ENCODE measurements around the gene GIPC2. TPM values are rescaled to one million over a fixed set of nuclear protein-coding genes. Genes with fewer than 3 reads are reported as not detected.

Gene GIPC2
- total and polyA plus RNA-seq, 9 of the 15 experiments (the other 6 are each of a cell fraction or from before 2014, with no cell fraction given), result 0.01 to 0.05 (median 0.04) TPM; not detected in 3

DNA sequence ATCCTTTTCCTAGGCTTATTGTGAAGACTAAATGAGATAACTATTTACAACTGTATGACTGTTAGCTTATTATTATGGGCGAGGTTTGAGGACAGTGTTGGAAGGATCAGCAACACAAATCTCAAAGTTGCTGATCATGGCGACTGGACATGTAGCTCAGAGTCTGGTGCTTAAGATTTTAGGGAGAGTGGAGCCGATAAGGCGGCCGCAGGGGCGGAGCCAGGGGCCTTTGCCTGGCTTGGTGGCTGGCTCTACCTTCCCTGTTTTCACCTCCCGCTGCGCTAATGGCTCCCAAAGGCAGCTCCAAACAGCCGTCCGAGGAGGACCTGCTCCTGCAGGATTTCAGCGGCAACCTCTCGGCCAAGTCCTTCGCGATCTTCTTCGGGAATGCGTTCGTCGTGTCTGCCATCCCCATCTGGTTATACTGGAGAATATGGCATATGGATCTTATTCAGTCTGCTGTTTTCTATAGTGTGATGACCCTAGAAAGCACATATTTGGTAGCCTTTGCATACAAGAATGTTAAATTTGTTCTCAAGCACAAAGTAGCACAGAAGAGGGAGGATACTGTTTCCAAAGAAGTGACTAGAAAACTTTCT lies 45.5 kb downstream of the GIPC2 start (continued):
- peak; percentile 75 for TF ChIP-seq DPF2 (IDR thresholded peaks at IDR 0.05)
- TF ChIP-seq FOXM1 (IDR thresholded peaks at IDR 0.05; ENCODE audit: low read depth), result 0 out of 2 replicates have a peak, but pooled peaks have one; percentile 13
- TF ChIP-seq FOXM1 (CRISPR knock-in tag; IDR thresholded peaks at IDR 0.05; ENCODE audit: low read depth), result no peak
- no peak for TF ChIP-seq ZNF133 (CRISPR knock-in tag; IDR thresholded peaks at IDR 0.05)
- 0 out of 2 replicates have a peak, but pooled peaks have one; percentile 37 for TF ChIP-seq GATA2 (CRISPR knock-in tag; IDR thresholded peaks at IDR 0.05)
- peak; percentile 27 for TF ChIP-seq CCNT2 (IDR thresholded peaks at IDR 0.05; ENCODE audit: borderline replicate concordance, extremely low read depth, insufficient read length, low read depth, low read length)
- peak; percentile 44; the same call in 1 of the 2 replicates for TF ChIP-seq BHLHE40 (IDR thresholded peaks at IDR 0.05; ENCODE audit: low read length)
- peak; percentile 65; the same call in 1 of the 2 replicates for TF ChIP-seq SMAD4 (CRISPR knock-in tag; conservative IDR thresholded peaks at IDR 0.05)
- TF ChIP-seq, protein P1, sequence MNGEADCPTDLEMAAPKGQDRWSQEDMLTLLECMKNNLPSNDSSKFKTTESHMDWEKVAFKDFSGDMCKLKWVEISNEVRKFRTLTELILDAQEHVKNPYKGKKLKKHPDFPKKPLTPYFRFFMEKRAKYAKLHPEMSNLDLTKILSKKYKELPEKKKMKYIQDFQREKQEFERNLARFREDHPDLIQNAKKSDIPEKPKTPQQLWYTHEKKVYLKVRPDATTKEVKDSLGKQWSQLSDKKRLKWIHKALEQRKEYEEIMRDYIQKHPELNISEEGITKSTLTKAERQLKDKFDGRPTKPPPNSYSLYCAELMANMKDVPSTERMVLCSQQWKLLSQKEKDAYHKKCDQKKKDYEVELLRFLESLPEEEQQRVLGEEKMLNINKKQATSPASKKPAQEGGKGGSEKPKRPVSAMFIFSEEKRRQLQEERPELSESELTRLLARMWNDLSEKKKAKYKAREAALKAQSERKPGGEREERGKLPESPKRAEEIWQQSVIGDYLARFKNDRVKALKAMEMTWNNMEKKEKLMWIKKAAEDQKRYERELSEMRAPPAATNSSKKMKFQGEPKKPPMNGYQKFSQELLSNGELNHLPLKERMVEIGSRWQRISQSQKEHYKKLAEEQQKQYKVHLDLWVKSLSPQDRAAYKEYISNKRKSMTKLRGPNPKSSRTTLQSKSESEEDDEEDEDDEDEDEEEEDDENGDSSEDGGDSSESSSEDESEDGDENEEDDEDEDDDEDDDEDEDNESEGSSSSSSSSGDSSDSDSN (IDR thresholded peaks at IDR 0.05; ENCODE audit: borderline replicate concordance in 1 of 2, low read depth in 2 of 2, low read length in 2 of 2), result peak; percentile 63 to 79; a peak in 2 of 4 replicates
- no peak for TF ChIP-seq ZNF217 (CRISPR knock-in tag; IDR thresholded peaks at IDR 0.05)
- TF ChIP-seq MAZ (CRISPR knock-in tag; conservative IDR thresholded peaks at IDR 0.05 in 1 of 2, IDR thresholded peaks at IDR 0.05 in 1 of 2), result 0 out of 4 replicates have a peak, but pooled peaks of 1 of the 2 experiments have one; percentile 17
- 0 out of 2 replicates have a peak, but pooled peaks have one; percentile 25 for TF ChIP-seq NR4A1 (CRISPR knock-in tag; IDR thresholded peaks at IDR 0.05)
- TF ChIP-seq NR4A1 (tag; IDR thresholded peaks at IDR 0.05), result no peak
- TF ChIP-seq, protein P2, sequence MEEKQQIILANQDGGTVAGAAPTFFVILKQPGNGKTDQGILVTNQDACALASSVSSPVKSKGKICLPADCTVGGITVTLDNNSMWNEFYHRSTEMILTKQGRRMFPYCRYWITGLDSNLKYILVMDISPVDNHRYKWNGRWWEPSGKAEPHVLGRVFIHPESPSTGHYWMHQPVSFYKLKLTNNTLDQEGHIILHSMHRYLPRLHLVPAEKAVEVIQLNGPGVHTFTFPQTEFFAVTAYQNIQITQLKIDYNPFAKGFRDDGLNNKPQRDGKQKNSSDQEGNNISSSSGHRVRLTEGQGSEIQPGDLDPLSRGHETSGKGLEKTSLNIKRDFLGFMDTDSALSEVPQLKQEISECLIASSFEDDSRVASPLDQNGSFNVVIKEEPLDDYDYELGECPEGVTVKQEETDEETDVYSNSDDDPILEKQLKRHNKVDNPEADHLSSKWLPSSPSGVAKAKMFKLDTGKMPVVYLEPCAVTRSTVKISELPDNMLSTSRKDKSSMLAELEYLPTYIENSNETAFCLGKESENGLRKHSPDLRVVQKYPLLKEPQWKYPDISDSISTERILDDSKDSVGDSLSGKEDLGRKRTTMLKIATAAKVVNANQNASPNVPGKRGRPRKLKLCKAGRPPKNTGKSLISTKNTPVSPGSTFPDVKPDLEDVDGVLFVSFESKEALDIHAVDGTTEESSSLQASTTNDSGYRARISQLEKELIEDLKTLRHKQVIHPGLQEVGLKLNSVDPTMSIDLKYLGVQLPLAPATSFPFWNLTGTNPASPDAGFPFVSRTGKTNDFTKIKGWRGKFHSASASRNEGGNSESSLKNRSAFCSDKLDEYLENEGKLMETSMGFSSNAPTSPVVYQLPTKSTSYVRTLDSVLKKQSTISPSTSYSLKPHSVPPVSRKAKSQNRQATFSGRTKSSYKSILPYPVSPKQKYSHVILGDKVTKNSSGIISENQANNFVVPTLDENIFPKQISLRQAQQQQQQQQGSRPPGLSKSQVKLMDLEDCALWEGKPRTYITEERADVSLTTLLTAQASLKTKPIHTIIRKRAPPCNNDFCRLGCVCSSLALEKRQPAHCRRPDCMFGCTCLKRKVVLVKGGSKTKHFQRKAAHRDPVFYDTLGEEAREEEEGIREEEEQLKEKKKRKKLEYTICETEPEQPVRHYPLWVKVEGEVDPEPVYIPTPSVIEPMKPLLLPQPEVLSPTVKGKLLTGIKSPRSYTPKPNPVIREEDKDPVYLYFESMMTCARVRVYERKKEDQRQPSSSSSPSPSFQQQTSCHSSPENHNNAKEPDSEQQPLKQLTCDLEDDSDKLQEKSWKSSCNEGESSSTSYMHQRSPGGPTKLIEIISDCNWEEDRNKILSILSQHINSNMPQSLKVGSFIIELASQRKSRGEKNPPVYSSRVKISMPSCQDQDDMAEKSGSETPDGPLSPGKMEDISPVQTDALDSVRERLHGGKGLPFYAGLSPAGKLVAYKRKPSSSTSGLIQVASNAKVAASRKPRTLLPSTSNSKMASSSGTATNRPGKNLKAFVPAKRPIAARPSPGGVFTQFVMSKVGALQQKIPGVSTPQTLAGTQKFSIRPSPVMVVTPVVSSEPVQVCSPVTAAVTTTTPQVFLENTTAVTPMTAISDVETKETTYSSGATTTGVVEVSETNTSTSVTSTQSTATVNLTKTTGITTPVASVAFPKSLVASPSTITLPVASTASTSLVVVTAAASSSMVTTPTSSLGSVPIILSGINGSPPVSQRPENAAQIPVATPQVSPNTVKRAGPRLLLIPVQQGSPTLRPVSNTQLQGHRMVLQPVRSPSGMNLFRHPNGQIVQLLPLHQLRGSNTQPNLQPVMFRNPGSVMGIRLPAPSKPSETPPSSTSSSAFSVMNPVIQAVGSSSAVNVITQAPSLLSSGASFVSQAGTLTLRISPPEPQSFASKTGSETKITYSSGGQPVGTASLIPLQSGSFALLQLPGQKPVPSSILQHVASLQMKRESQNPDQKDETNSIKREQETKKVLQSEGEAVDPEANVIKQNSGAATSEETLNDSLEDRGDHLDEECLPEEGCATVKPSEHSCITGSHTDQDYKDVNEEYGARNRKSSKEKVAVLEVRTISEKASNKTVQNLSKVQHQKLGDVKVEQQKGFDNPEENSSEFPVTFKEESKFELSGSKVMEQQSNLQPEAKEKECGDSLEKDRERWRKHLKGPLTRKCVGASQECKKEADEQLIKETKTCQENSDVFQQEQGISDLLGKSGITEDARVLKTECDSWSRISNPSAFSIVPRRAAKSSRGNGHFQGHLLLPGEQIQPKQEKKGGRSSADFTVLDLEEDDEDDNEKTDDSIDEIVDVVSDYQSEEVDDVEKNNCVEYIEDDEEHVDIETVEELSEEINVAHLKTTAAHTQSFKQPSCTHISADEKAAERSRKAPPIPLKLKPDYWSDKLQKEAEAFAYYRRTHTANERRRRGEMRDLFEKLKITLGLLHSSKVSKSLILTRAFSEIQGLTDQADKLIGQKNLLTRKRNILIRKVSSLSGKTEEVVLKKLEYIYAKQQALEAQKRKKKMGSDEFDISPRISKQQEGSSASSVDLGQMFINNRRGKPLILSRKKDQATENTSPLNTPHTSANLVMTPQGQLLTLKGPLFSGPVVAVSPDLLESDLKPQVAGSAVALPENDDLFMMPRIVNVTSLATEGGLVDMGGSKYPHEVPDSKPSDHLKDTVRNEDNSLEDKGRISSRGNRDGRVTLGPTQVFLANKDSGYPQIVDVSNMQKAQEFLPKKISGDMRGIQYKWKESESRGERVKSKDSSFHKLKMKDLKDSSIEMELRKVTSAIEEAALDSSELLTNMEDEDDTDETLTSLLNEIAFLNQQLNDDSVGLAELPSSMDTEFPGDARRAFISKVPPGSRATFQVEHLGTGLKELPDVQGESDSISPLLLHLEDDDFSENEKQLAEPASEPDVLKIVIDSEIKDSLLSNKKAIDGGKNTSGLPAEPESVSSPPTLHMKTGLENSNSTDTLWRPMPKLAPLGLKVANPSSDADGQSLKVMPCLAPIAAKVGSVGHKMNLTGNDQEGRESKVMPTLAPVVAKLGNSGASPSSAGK (IDR thresholded peaks at IDR 0.05), result peak; percentile 21; the same call in 1 of the 2 replicates

All from K562 (cell line).